Astrocyte (in vitro differentiated cells and primary cell): ENCODE results near the gene RIPOR3. TPM values are rescaled to one million over a fixed set of nuclear protein-coding genes. Genes with fewer than 3 reads are reported as not detected.
A peak's percentile ranks its signal among the peaks of the same experiment; 100 is the strongest.

Experiments
- DNase-seq: peaks from one replicate; pipeline ENCODE4 v3.0.0-alpha.2; 2010; ENCODE audit warnings: low read depth
- FAIRE-seq: peaks from 2 replicates; lab custom pipeline; 2011; peaks lifted over from hg19 to GRCh38; lab: Jason Lieb, UNC
- H2AFZ ChIP-seq: 2 replicates; pipeline ENCODE4 v1.6.0; 2012; ENCODE audit warnings: low read depth, low read length, inconsistent platforms
- H3K27ac ChIP-seq: 2 replicates; pipeline ENCODE4 v1.5.1; 2011; ENCODE audit warnings: low read depth, low read length, inconsistent platforms
- H3K27me3 ChIP-seq: 2 replicates; pipeline ENCODE4 v1.6.0; 2011; ENCODE audit warnings: low read length, inconsistent platforms; ENCODE audit not compliant: insufficient read depth
- H3K36me3 ChIP-seq: 2 replicates; pipeline ENCODE4 v1.5.1; 2011; ENCODE audit warnings: low read length, inconsistent platforms; ENCODE audit not compliant: insufficient read depth
- H3K4me1 ChIP-seq: 2 replicates; pipeline ENCODE4 v1.5.1; 2011; ENCODE audit warnings: low read length, inconsistent platforms; ENCODE audit not compliant: insufficient read depth
- H3K4me2 ChIP-seq: 2 replicates; pipeline ENCODE4 v1.6.0; 2012; ENCODE audit warnings: low read length, inconsistent platforms
- H3K4me3 ChIP-seq: 2 replicates; pipeline ENCODE4 v1.5.1; 2011; ENCODE audit warnings: low read depth, mild to moderate bottlenecking, low read length, inconsistent platforms; ENCODE audit not compliant: insufficient read depth
- H3K79me2 ChIP-seq: 2 replicates; pipeline ENCODE4 v1.6.0; 2012; ENCODE audit warnings: mild to moderate bottlenecking, low read length, inconsistent platforms; ENCODE audit not compliant: insufficient read depth
- H3K9ac ChIP-seq: 2 replicates; pipeline ENCODE4 v1.6.0; 2012; ENCODE audit warnings: mild to moderate bottlenecking, low read length, inconsistent platforms
- H3K9me3 ChIP-seq: 2 replicates; pipeline ENCODE4 v1.5.1; 2012; ENCODE audit warnings: low read depth, mild to moderate bottlenecking, low read length, inconsistent platforms; ENCODE audit not compliant: insufficient read depth
- H4K20me1 ChIP-seq: 2 replicates; pipeline ENCODE4 v1.6.0; 2012; ENCODE audit warnings: low read length, inconsistent platforms; ENCODE audit not compliant: insufficient read depth
- H3K27ac Mint-ChIP-seq: one replicate; pipeline ENCODE4 v1.8.0; 2021; ENCODE audit warnings: mild to moderate bottlenecking, mixed read lengths; ENCODE audit not compliant: unreplicated experiment
- H3K27me3 Mint-ChIP-seq: one replicate; pipeline ENCODE4 v1.8.0; 2021; ENCODE audit warnings: low read depth, mixed read lengths; ENCODE audit not compliant: unreplicated experiment
- H3K36me3 Mint-ChIP-seq: one replicate; pipeline ENCODE4 v1.8.0; 2021; ENCODE audit warnings: low read depth, mixed read lengths; ENCODE audit not compliant: unreplicated experiment
- H3K4me1 Mint-ChIP-seq: one replicate; pipeline ENCODE4 v1.8.0; 2021; ENCODE audit warnings: low read depth, mixed read lengths; ENCODE audit not compliant: unreplicated experiment
- H3K4me3 Mint-ChIP-seq: one replicate; pipeline ENCODE4 v1.8.0; 2021; ENCODE audit warnings: mild to moderate bottlenecking, moderate library complexity, mixed read lengths; ENCODE audit not compliant: unreplicated experiment
- H3K9me3 Mint-ChIP-seq: one replicate; pipeline ENCODE4 v1.8.0; 2021; ENCODE audit warnings: mild to moderate bottlenecking, mixed read lengths; ENCODE audit not compliant: unreplicated experiment
- EZH2 ChIP-seq: IDR thresholded peaks from 2 replicates; pipeline ENCODE4 v1.6.1; 2012; ENCODE audit warnings: mild to moderate bottlenecking, low read length, inconsistent platforms; ENCODE audit not compliant: insufficient read depth
- total RNA-seq: library from RNA; stranded (reverse); gene quantifications from 2 replicates; pipeline ENCODE4 v1.2.1, GENCODE V29; 2021
- TF ChIP-seq, protein P1 (sequence below): IDR thresholded peaks from 2 replicates; pipeline ENCODE4 v1.5.1; 2011; ENCODE audit warnings: low read depth, mild to moderate bottlenecking, inconsistent platforms, low read length, moderate library complexity; ENCODE audit not compliant: insufficient read depth

Gene RIPOR3
- total RNA-seq, 1 donor from 2014 or later: 0.39 TPM

DNA sequence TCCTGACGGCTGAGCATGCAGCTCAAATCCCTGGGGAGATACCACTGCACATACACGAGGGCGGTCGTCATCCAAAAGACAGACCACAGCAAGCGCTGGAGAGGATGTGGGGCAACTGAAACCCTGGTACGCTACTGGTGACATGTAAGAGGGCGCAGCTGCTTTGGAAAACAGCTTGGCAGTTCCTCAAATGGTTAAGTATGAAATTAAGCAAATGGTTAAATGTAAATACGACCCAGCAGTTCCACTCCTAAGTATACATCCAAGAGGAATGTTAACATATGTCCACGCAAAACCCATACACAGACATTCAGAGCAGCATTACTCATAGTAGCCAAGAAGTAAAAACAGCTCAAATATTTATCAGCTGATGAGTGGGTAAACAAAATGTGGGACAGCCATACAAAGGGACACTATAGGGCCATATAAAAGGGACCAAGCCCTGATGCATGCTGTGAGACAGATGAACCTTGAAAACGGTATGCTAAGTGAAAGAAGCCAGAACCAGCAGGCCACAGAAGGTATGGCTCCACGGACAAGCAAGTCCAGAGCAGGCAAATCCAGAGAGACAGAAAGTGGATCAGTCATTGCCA lies 38.5 kb downstream of the RIPOR3 start:
- H3K4me2 ChIP-seq: peak overlapping the region; percentile 8
- H3K27me3 ChIP-seq: no peaks in the 10 kb centered on the region
- peaks cover 2% of the 10 kb centered on the region for H3K9me3 Mint-ChIP-seq
- peaks cover 10% of the 10 kb centered on the region for H3K4me1 Mint-ChIP-seq
- no peak overlapping the region for H3K9ac ChIP-seq
- DNase-seq: no peak
- H3K4me1 ChIP-seq: peaks cover 13% of the 10 kb centered on the region
- no peaks in the 10 kb centered on the region for H3K36me3 ChIP-seq
- no peak overlapping the region for H3K27ac ChIP-seq
- H3K27ac Mint-ChIP-seq: no peak overlapping the region
- no peak overlapping the region for H3K4me3 Mint-ChIP-seq
- no peaks in the 10 kb centered on the region for H3K36me3 Mint-ChIP-seq
- H4K20me1 ChIP-seq: no peaks in the 10 kb centered on the region
- no peak for FAIRE-seq
- no peak for TF ChIP-seq EZH2
- TF ChIP-seq, protein P1, sequence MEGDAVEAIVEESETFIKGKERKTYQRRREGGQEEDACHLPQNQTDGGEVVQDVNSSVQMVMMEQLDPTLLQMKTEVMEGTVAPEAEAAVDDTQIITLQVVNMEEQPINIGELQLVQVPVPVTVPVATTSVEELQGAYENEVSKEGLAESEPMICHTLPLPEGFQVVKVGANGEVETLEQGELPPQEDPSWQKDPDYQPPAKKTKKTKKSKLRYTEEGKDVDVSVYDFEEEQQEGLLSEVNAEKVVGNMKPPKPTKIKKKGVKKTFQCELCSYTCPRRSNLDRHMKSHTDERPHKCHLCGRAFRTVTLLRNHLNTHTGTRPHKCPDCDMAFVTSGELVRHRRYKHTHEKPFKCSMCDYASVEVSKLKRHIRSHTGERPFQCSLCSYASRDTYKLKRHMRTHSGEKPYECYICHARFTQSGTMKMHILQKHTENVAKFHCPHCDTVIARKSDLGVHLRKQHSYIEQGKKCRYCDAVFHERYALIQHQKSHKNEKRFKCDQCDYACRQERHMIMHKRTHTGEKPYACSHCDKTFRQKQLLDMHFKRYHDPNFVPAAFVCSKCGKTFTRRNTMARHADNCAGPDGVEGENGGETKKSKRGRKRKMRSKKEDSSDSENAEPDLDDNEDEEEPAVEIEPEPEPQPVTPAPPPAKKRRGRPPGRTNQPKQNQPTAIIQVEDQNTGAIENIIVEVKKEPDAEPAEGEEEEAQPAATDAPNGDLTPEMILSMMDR: no peak
- H3K79me2 ChIP-seq: no peaks in the 10 kb centered on the region
- peaks cover 6% of the 10 kb centered on the region for H3K27me3 Mint-ChIP-seq
- no peaks in the 10 kb centered on the region for H3K9me3 ChIP-seq
- H3K4me3 ChIP-seq: no peak overlapping the region
- peak overlapping the region; percentile 14 for H2AFZ ChIP-seq

DNA sequence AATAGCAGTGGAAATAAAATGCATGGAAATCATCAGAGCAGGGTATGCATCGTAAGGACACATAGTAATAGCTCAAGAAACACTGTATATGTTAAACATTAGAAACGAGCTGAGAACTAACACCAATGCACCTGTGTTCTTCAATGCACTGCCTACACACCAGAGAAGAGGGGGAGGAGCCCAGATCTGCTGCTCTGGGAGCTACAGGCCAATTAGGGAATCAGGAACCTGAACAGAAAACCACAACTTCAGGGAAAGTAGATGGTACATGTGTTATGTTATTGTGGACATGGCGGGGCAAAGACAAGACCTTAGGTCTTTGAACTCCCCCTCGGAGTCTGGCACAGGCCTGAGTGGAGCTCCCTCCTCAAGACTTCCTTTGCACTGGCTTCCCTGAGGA lies 39.7 kb downstream of the RIPOR3 start:
- Mint-ChIP-seq H3K36me3 (no peaks in the 10 kb centered on the region), H3K27me3 (peaks cover 6% of the 10 kb centered on the region), H3K27ac (no peak overlapping the region), H3K4me3 (no peak overlapping the region), H3K4me1 (peaks cover 10% of the 10 kb centered on the region), H3K9me3 (peaks cover 2% of the 10 kb centered on the region)
- FAIRE-seq (no peak), DNase-seq (no peak)
- no peaks in the 10 kb centered on the region for H4K20me1 ChIP-seq
- H3K79me2 ChIP-seq: no peaks in the 10 kb centered on the region
- no peak overlapping the region for H2AFZ ChIP-seq
- H3K4me2 ChIP-seq: no peak overlapping the region
- H3K27me3 ChIP-seq: no peaks in the 10 kb centered on the region
- no peak overlapping the region for H3K4me3 ChIP-seq
- H3K27ac ChIP-seq: no peak overlapping the region
- no peaks in the 10 kb centered on the region for H3K9me3 ChIP-seq
- no peak overlapping the region for H3K9ac ChIP-seq
- peaks cover 13% of the 10 kb centered on the region for H3K4me1 ChIP-seq
- H3K36me3 ChIP-seq: no peaks in the 10 kb centered on the region
- TF ChIP-seq, protein P1: no peak
- no peak for TF ChIP-seq EZH2

DNA sequence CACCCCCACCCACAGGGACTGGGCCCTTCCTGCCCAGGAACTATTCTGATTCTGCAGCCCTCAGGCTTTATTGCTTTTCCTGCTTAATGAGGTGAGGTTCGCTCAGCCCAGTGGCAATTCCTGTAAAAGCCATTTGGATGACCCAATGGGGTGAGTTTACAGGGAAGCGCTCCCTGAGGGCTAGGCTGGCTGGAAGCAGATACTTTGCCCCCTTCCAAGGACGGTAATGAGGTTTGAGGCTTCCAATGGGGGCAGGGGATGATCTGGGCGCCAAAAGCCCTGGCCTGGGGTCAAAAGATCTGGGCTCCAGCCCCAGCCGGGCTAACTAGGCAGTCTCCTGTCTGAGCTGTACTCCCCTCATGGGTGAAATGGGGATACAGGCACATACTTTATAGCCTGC lies 41.8 kb downstream of the RIPOR3 start:
- DNase-seq: no peak
- Histone ChIP-seq H3K4me2 (no peak overlapping the region), H3K4me1 (peaks cover 14% of the 10 kb centered on the region), H4K20me1 (no peaks in the 10 kb centered on the region), H3K4me3 (no peak overlapping the region), H3K9me3 (no peaks in the 10 kb centered on the region), H3K27ac (no peak overlapping the region), H3K9ac (no peak overlapping the region), H2AFZ (no peak overlapping the region), H3K79me2 (no peaks in the 10 kb centered on the region), H3K36me3 (no peaks in the 10 kb centered on the region), H3K27me3 (no peaks in the 10 kb centered on the region)
- H3K4me3 Mint-ChIP-seq: no peak overlapping the region
- H3K27me3 Mint-ChIP-seq: peaks cover 6% of the 10 kb centered on the region
- peaks cover 2% of the 10 kb centered on the region for H3K9me3 Mint-ChIP-seq
- H3K27ac Mint-ChIP-seq: no peak overlapping the region
- TF ChIP-seq, protein P1: no peak
- no peak for TF ChIP-seq EZH2
- no peaks in the 10 kb centered on the region for H3K36me3 Mint-ChIP-seq
- peaks cover 18% of the 10 kb centered on the region for H3K4me1 Mint-ChIP-seq
- FAIRE-seq: no peak
